ENCODE data around the gene CLEC7A.

The CLEC7A gene

GRCh38 chr12:10088031-10088430 lies 42.0 kb downstream of the CLEC7A start:
- no peak overlapping the region for H3K4me3 ChIP-seq (replicated peaks; ENCODE audit: low read depth, low read length)
- no peak for TF ChIP-seq CTCF (IDR thresholded peaks at IDR 0.05; ENCODE audit: low read depth, low read length, missing control alignments)
- DNase-seq (ENCODE audit: extremely low read depth, low read depth), result no peak

- no peak for TF ChIP-seq CTCF (IDR thresholded peaks at IDR 0.05; ENCODE audit: low read depth, low read length, missing control alignments)
- DNase-seq (ENCODE audit: extremely low read depth, low read depth), result no peak
- H3K4me3 ChIP-seq (replicated peaks; ENCODE audit: low read depth, low read length), result no peak overlapping the region
Observed at GRCh38 chr12:10086387-10086786, 43.6 kb downstream of the CLEC7A start.

GRCh38 chr12:10084733-10085132 lies 45.3 kb downstream of the CLEC7A start:
- no peak for TF ChIP-seq CTCF (IDR thresholded peaks at IDR 0.05; ENCODE audit: low read depth, low read length, missing control alignments)
- H3K4me3 ChIP-seq (replicated peaks; ENCODE audit: low read depth, low read length), result no peak overlapping the region
- no peak for DNase-seq (ENCODE audit: extremely low read depth, low read depth)

- DNase-seq (ENCODE audit: extremely low read depth, low read depth), result no peak
- no peak overlapping the region for H3K4me3 ChIP-seq (replicated peaks; ENCODE audit: low read depth, low read length)
- TF ChIP-seq CTCF (IDR thresholded peaks at IDR 0.05; ENCODE audit: low read depth, low read length, missing control alignments), result no peak
Observed at GRCh38 chr12:10082117-10082874, 47.7 kb downstream of the CLEC7A start.

- TF ChIP-seq CTCF (IDR thresholded peaks at IDR 0.05; ENCODE audit: low read depth, low read length, missing control alignments), result no peak
- no peak for DNase-seq (ENCODE audit: extremely low read depth, low read depth)
- no peak overlapping the region for H3K4me3 ChIP-seq (replicated peaks; ENCODE audit: low read depth, low read length)
Observed at GRCh38 chr12:10075451-10075850, 54.5 kb downstream of the CLEC7A start.

GRCh38 chr12:10073261-10073660 lies 56.7 kb downstream of the CLEC7A start:
- no peak for DNase-seq (ENCODE audit: extremely low read depth, low read depth)
- H3K4me3 ChIP-seq (replicated peaks; ENCODE audit: low read depth, low read length), result no peak overlapping the region
- no peak for TF ChIP-seq CTCF (IDR thresholded peaks at IDR 0.05; ENCODE audit: low read depth, low read length, missing control alignments)

- TF ChIP-seq CTCF (IDR thresholded peaks at IDR 0.05; ENCODE audit: low read depth, low read length, missing control alignments), result no peak
- no peak overlapping the region for H3K4me3 ChIP-seq (replicated peaks; ENCODE audit: low read depth, low read length)
- DNase-seq (ENCODE audit: extremely low read depth, low read depth), result no peak
Observed at GRCh38 chr12:10072131-10072530, 57.9 kb downstream of the CLEC7A start.
